Body of pancreas (tissue), 4 donors: Measurements from ENCODE around the gene ZNF597. TPM values are rescaled to one million over a fixed set of nuclear protein-coding genes. Genes with fewer than 3 reads are reported as not detected.
"Not testable (repeated sequence)": the region's sequence is repeated elsewhere in the genome, so short reads cannot be mapped to it uniquely, and the experiment has no call there.

Experiments used
- ATAC-seq: fragments of 150-250 bp; one replicate; pipeline ENCODE4 v1.9.1; 2016
- DNase-seq, 4 donors: peaks; one replicate each; pipeline ENCODE4 v3.0.0-alpha.2; 2019
- H3K27ac ChIP-seq, 4 donors: fragments of 200-600 bp; sonication (generic); 1 replicate in 3 of 4; 2 replicates in 1 of 4; pipeline versions ENCODE4 v1.5.1 to v1.6.1; 2016 to 2019; ENCODE audit warnings: mild to moderate bottlenecking in 1 of 4, mixed read lengths in 1 of 4, moderate library complexity in 1 of 4
- H3K27me3 ChIP-seq, 2 donors: fragments of 200-600 bp; sonication (generic); one replicate each; pipeline ENCODE4 v1.6.0; 2016; ENCODE audit warnings: mild to moderate bottlenecking in 1 of 2
- H3K36me3 ChIP-seq, 2 donors: fragments of 200-600 bp; sonication (generic); replicated peaks in 1 of 2; 2 replicates each; pipeline ENCODE4 v1.5.1; 2016; ENCODE audit warnings: low read depth in 2 of 2; ENCODE audit not compliant: insufficient read depth in 1 of 2
- H3K4me1 ChIP-seq: fragments of 200-600 bp; sonication (generic); one replicate; pipeline ENCODE4 v1.6.0; 2016
- H3K4me3 ChIP-seq, 2 donors: fragments of 200-600 bp; sonication (generic); 1 replicate in 1 of 2; 2 replicates in 1 of 2; pipeline ENCODE4 v1.5.1; 2016 to 2019
- H3K9me3 ChIP-seq, 3 donors: fragments of 200-600 bp; sonication (generic); 1 replicate in 2 of 3; 2 replicates in 1 of 3; pipeline ENCODE4 v1.5.1; 2016
- POLR2A ChIP-seq, 3 donors: fragments of 450-650 bp; IDR thresholded peaks; one replicate each; pipeline ENCODE4 v1.6.1; 2016; ENCODE audit warnings: antibody characterized with exemption in 3 of 3, mild to moderate bottlenecking in 2 of 3
- WGBS, 2 donors: methylation state at CpG; one replicate each; pipeline ENCODE4 v1.1.5; 2017; 5-methylcytosine and 5-hydroxymethylcytosine counted together
- intact Hi-C: fragments of 100-400 bp; cut with DNase I; formaldehyde crosslinking; loops from one replicate; pipeline ENCODE4 v1.15.1; 2023
- total RNA-seq, 2 donors: library from RNA; depleted of rRNA; stranded (reverse); fragments of >200 nt; gene quantifications; one replicate each; pipeline ENCODE4 v1.1.0, GENCODE V29; 2016
- TF ChIP-seq, protein P1 (sequence below), 7 experiments: fragments of 450-650 bp in 4 of 7; fragments of 200-600 bp in 3 of 7; sonication (generic) in 3 of 7; IDR thresholded peaks; one replicate each; pipeline ENCODE4 v1.5.1; 2016 to 2019; ENCODE audit warnings: antibody characterized with exemption in 7 of 7

ZNF597 gene
- total RNA-seq, 2 donors from 2014 or later = 1.3 to 2.3 TPM

DNA sequence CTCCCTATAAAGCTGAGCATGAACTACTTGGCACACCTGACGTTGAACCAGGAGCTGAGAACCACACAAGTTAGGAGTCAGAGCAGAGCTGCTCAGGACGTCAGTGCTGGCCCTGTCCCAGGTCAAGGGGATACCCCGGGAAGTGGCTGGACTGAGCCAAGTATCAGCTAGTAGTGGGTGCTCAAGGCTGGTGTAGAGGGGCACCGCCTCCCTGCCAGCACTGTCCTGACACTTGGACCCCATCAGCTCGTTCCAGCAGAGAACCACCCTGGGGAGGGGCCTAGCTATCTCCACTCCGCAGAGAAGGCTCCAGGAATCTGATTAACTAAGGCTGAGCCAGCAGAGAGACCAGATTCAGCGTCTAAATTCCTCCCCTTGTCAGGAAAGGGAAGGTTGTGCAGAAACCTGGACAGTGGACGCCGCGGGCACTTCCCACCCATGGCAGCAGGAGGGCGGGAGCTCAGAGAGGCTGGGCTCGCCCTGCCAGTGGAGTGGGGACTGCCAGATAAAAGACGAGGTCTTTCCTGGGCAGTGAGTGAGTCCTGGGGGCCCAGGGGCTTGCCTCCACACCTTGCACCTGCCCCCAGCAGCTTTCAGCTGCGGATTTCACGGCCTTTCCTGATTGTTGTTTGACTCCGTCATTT, 31.0 kb upstream of the ZNF597 start:
- H3K36me3 ChIP-seq = no peaks in the 10 kb centered on the region
- 69 to 70% methylated on average over 9 to 16 of the region's 16 CpGs for WGBS, 2 donors
- no peaks in the 10 kb centered on the region for H3K27me3 ChIP-seq
- peaks cover 16% of the 10 kb centered on the region for H3K4me1 ChIP-seq
- H3K4me3 ChIP-seq = no peak overlapping the region
- ATAC-seq (peak; percentile 31), DNase-seq (no peak)
- no peak overlapping the region for H3K27ac ChIP-seq
- no peaks in the 10 kb centered on the region for H3K9me3 ChIP-seq
- TF ChIP-seq, protein P1, sequence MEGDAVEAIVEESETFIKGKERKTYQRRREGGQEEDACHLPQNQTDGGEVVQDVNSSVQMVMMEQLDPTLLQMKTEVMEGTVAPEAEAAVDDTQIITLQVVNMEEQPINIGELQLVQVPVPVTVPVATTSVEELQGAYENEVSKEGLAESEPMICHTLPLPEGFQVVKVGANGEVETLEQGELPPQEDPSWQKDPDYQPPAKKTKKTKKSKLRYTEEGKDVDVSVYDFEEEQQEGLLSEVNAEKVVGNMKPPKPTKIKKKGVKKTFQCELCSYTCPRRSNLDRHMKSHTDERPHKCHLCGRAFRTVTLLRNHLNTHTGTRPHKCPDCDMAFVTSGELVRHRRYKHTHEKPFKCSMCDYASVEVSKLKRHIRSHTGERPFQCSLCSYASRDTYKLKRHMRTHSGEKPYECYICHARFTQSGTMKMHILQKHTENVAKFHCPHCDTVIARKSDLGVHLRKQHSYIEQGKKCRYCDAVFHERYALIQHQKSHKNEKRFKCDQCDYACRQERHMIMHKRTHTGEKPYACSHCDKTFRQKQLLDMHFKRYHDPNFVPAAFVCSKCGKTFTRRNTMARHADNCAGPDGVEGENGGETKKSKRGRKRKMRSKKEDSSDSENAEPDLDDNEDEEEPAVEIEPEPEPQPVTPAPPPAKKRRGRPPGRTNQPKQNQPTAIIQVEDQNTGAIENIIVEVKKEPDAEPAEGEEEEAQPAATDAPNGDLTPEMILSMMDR (IDR thresholded peaks at IDR 0.05) = no peak
- no peak for TF ChIP-seq POLR2A (IDR thresholded peaks at IDR 0.05)
- intact Hi-C loops = no loop called here

DNA sequence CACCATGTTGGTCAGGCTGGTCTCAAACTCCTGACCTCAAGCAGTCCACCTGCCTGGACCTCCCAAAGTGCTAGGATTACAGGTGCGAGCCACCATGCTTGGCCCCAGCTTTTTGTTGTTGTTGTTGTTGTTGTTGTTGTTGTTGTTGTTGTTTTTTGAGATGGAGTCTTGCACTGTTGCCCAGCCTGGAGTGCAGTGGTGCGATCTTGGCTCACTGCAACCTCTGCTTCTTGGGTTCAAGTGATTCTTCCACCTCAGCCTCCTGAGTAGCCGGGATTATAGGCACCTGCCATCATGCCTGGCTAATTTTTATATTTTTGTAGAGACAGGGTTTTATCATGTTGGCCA, 30.3 kb upstream of the ZNF597 start:
- H3K4me3 ChIP-seq, H3K27ac ChIP-seq, DNase-seq, intact Hi-C loops, ATAC-seq, H3K36me3 ChIP-seq, H3K9me3 ChIP-seq, H3K27me3 ChIP-seq: not testable (repeated sequence)
- WGBS, 2 donors = 81 to 97% methylated on average over 2 to 3 of the region's 3 CpGs
- peaks cover 20% of the 10 kb centered on the region for H3K4me1 ChIP-seq

DNA sequence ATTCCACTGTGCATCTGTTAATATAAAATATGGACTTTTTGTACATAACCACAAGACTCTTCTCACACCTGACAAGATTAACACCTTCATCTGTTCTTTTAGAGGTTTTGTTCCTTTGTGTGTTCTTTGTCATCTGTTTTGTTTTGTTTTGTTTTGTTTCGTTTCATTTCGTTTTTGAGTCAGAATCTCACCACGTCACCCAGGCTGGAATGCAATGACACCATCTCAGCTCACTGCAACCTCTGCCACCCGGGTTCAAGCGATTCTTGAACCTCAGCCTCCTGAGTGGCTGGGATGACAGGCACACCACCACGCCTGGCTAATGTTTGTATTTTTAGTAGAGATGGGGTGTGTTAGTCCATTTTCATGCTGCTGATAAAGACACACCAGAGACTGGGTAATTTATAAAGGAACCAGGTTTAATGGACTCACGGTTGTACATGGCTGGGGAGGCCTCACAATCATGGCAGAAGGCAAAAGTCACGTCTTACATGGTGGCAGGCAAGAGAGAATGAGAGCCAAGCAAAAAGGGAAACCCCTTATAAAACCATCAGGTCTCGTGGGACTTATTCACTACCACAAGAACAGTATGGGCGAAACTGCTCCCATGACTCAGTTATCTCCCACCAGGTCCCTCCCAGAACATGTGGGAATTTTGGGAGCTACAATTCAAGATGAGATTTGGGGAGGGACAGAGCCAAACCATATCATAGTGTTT, 29.7 kb upstream of the ZNF597 start:
- H3K27me3 ChIP-seq = no peaks in the 10 kb centered on the region
- no peak overlapping the region for H3K27ac ChIP-seq
- intact Hi-C loops = no loop called here
- no peak overlapping the region for H3K4me3 ChIP-seq
- no peaks in the 10 kb centered on the region for H3K36me3 ChIP-seq
- ATAC-seq (no peak), DNase-seq (no peak)
- peaks cover 25% of the 10 kb centered on the region for H3K4me1 ChIP-seq
- no peaks in the 10 kb centered on the region for H3K9me3 ChIP-seq
- 88% methylated on average over 10 of the region's 10 CpGs for WGBS, 2 donors
- TF ChIP-seq, protein P1 (IDR thresholded peaks at IDR 0.05) = no peak
- TF ChIP-seq POLR2A (IDR thresholded peaks at IDR 0.05) = no peak

DNA sequence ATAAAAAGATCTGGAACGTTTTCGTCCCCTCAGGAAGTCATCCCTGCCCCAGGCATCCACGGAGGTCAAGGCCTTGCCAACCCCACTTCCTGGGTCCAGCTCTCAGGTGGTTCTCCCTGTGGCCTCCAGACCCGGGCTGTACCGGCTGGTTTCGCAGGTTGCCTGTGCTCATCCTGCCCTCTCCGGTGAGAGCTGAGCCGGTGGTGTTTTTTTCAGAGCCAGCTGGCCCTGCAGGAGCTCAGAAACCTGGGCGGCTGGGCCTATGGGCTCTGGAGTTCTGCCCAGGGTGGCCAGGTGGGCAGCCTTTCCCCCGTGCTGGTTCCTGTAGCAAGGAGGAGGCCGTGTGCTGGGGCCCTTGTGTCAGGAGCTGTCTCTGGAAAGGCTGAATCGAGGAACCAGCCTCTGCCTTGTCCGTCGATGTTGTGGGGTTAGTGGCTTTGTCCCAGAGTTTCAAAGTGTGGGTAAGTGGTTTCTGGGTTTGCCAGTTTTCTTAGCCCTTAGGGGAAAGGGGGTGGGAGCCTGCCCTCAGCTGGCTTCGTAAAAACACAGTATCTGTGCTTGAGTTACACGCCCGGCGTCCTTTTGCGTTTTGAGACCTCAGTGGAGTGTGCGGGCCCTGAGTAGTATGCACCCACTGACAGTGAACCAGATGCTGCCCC, 28.3 kb upstream of the ZNF597 start:
- Histone ChIP-seq H3K4me3 (no peak overlapping the region), H3K27me3 (no peaks in the 10 kb centered on the region), H3K4me1 (peaks cover 35% of the 10 kb centered on the region), H3K9me3 (no peaks in the 10 kb centered on the region), H3K36me3 (no peaks in the 10 kb centered on the region), H3K27ac (no peak overlapping the region)
- TF ChIP-seq, protein P1 (IDR thresholded peaks at IDR 0.05) = no peak
- TF ChIP-seq POLR2A (IDR thresholded peaks at IDR 0.05) = no peak
- intact Hi-C loops = no loop called here
- 86 to 98% methylated on average over 6 to 19 of the region's 20 CpGs for WGBS, 2 donors
- DNase-seq (no peak), ATAC-seq (no peak)

DNA sequence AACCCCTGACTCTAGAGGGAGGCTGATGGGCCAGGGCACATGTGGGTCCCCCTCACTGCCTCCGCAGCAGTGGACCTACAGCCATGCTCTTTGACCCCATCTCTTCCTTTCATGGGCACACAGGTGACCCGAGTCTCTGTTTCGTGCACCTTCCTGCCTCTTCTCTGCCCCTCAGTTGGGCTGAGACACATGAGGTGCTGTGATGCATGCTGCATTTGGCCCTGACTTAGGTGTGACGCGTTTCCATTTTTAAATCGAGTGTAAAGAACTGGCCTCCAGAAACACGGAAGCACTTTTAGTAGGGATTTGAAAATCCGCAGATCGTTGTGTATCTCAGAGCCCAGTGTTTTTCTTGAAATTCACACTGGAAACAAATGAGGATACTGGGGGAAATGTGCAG, 27.4 kb upstream of the ZNF597 start:
- 85 to 91% methylated on average over 9 of the region's 9 CpGs for WGBS, 2 donors
- no peak for ATAC-seq
- H3K27ac ChIP-seq = no peak overlapping the region
- DNase-seq = peak in 1 of 4 donors; percentile 0
- no peaks in the 10 kb centered on the region for H3K27me3 ChIP-seq
- H3K9me3 ChIP-seq = no peaks in the 10 kb centered on the region
- H3K4me3 ChIP-seq = no peak overlapping the region
- intact Hi-C loops = no loop called here
- H3K36me3 ChIP-seq = no peaks in the 10 kb centered on the region
- H3K4me1 ChIP-seq = peaks cover 44% of the 10 kb centered on the region
- TF ChIP-seq POLR2A (IDR thresholded peaks at IDR 0.05) = no peak
- TF ChIP-seq, protein P1 (IDR thresholded peaks at IDR 0.05) = no peak
